GM12892 (cell line): ENCODE results near the gene MAP2K6.

Experiments used
- POLR2A ChIP-seq: IDR thresholded peaks from 2 replicates; pipeline ENCODE4 v1.6.1; 2011; ENCODE audit warnings: low read depth, low read length, control low read depth
- POLR2AphosphoS5 ChIP-seq: IDR thresholded peaks from 2 replicates; pipeline ENCODE4 v1.6.1; 2011; ENCODE audit warnings: low read depth, low read length, control low read depth
- TAF1 ChIP-seq: IDR thresholded peaks from 2 replicates; pipeline ENCODE4 v1.6.1; 2011; ENCODE audit warnings: low read depth, mild to moderate bottlenecking, control low read depth, low read length, borderline replicate concordance

DNA sequence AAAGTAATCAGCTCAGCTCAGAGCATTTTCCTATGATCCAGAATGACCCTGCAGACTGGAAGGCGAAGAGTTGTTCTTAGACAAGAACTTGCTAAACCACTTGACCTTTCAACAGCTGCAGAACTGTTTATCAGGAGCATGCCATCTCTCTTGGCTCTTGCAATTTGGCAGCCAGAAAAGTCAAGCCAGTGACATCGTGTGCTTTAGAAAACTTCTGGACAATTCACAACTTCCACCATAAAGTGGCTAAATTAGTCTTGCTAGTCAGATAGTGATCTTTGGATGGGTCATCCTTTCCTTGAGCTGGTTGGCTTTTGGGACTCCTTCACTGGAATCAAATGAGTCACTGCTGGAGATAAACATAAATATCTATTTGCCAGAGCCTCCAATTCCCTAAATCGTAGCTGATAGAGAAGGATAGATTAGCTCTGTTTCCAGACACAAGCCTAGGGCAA lies 146.5 kb downstream of the MAP2K6 start:
- TF ChIP-seq POLR2A: no peak
- no peak for TF ChIP-seq TAF1
- TF ChIP-seq POLR2AphosphoS5: no peak
